ENCODE results near the gene WDTC1.
"Not testable (repeated sequence)": the region's sequence is repeated elsewhere in the genome, so short reads cannot be mapped to it uniquely, and the experiment has no call there.

The WDTC1 gene

DNA sequence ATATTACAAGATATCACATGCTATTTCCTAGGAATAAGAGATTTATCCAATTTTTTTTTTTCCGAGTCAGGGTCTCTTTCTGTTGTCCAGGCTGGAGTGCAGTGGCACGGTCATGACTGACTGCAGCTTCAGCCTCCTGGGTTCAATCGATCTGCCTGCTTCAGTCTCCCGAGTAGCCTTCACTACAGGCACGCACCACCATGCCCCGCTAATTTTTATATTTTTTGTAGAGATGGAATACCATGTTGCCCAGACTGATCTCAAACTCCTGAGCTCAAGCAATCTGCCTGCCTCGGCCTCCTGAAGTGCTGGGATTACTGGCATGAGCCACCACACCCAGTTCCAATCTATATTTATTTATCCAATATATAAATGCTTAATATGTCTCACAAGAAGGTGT is 18.0 kb upstream of the WDTC1 start:
- DNase-seq, result no peak
- Histone ChIP-seq H3K27me3 (no peaks in the 10 kb centered on the region), H3K36me3 (no peaks in the 10 kb centered on the region), H3K9me3 (no peaks in the 10 kb centered on the region), H3K4me3 (ENCODE audit: low read depth, low read length) (no peak overlapping the region), H3K4me1 (no peaks in the 10 kb centered on the region)
- TF ChIP-seq, protein P1, sequence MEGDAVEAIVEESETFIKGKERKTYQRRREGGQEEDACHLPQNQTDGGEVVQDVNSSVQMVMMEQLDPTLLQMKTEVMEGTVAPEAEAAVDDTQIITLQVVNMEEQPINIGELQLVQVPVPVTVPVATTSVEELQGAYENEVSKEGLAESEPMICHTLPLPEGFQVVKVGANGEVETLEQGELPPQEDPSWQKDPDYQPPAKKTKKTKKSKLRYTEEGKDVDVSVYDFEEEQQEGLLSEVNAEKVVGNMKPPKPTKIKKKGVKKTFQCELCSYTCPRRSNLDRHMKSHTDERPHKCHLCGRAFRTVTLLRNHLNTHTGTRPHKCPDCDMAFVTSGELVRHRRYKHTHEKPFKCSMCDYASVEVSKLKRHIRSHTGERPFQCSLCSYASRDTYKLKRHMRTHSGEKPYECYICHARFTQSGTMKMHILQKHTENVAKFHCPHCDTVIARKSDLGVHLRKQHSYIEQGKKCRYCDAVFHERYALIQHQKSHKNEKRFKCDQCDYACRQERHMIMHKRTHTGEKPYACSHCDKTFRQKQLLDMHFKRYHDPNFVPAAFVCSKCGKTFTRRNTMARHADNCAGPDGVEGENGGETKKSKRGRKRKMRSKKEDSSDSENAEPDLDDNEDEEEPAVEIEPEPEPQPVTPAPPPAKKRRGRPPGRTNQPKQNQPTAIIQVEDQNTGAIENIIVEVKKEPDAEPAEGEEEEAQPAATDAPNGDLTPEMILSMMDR (IDR thresholded peaks at IDR 0.05; ENCODE audit: low read depth, low read length), result no peak

DNA sequence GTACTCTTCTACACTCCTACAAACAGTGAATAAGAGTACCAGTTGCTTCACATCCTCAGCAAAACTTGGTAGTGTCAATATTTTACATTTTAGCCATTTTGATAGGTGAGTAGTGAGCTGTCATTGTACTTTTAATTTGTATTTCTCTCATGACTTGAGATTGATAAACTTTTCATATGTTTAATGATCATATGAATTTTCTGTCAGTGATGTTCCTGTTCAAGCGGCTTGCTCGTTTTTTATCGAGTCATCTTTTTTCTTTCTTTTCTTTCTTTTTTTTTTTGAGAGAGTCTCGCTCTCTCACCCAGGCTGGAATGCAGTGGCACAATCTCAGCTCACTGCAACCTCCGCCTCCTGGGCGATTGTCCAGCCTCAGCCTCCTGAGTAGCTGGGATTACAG is 17.0 kb upstream of the WDTC1 start:
- Histone ChIP-seq H3K36me3 (no peaks in the 10 kb centered on the region), H3K27me3 (no peaks in the 10 kb centered on the region), H3K4me1 (no peaks in the 10 kb centered on the region), H3K9me3 (no peaks in the 10 kb centered on the region), H3K4me3 (ENCODE audit: low read depth, low read length) (no peak overlapping the region)
- DNase-seq, result no peak
- TF ChIP-seq, protein P1 (IDR thresholded peaks at IDR 0.05; ENCODE audit: low read depth, low read length), result no peak

DNA sequence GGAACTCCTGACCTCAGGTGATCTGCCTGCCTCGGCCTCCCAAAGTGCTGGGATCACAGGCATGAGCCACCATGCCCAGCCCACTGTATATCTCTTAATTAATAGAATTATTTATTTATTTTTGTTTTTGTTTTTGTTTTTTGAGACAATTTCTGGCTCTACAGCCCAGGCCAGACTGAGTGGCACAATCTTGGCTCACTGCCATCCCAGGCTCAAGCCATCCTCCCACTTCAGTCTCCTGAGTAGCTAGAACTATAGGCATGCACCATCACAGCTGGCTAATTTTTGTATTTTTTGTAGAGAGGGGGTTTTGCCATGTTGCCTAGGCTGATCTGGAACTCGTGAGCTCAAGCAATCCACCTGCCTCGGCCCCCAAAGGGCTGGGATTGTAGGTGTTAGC is 15.7 kb upstream of the WDTC1 start:
- TF ChIP-seq, protein P1 (IDR thresholded peaks at IDR 0.05; ENCODE audit: low read depth, low read length), result no peak
- Histone ChIP-seq H3K27me3 (no peaks in the 10 kb centered on the region), H3K36me3 (no peaks in the 10 kb centered on the region), H3K9me3 (no peaks in the 10 kb centered on the region), H3K4me3 (ENCODE audit: low read depth, low read length) (no peak overlapping the region), H3K4me1 (no peaks in the 10 kb centered on the region)
- DNase-seq, result no peak

DNA sequence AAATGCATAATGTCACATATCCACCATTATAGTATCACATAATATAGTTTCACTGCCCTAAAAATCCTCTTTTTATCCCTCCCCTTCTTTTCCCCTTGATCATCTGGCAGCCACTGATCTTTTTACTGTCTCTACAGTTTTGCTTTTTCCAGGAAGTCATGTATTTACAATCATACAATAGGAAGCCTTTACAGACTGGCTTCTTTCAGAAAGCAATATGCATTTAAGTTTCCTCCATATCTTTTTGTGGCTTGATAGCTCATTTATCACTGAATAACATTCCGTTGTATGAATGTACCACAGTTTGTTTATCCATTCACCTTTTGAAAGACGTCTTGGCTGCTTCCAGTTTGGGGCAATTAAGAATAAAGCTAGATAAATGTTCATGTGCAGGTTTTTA is 14.3 kb upstream of the WDTC1 start:
- no peaks in the 10 kb centered on the region for H3K36me3 ChIP-seq
- TF ChIP-seq, protein P1 (IDR thresholded peaks at IDR 0.05; ENCODE audit: low read depth, low read length), result no peak

DNA sequence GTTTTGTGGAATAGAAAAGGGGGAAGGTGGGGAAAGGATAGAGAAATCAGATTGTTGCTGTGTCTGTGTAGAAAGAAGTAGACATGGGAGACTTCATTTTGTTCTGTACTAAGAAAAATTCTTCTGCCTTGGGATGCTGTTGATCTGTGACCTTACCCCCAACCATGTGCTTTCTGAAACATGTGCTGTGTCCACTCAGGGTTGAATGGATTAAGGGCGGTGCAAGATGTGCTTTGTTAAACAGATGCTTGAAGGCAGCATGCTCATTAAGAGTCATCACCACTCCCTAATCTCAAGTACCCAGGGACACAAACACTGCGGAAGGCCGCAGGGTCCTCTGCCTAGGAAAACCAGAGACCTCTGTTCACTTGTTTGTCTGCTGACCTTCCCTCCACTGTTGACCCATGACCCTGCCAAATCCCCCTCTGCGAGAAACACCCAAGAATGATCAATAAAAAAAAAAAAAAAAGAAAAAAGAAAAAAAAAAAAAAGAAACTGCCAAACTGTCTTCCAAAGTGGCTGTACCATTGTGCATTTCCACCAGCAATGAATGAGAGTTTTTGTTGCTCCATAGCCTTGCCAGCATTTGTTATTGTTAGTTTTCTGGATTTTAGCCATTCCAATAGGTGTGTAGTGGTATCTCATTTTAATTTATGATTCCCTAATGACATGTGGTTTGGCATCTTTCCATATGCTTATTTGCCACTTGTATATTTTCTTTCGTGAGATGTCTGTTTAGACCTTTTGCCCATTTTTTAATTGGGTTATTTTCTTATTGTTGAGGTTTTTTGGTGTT is 13.5 kb upstream of the WDTC1 start:
- DNase-seq; H3K4me3 ChIP-seq (ENCODE audit: low read depth, low read length); H3K9me3 ChIP-seq; H3K27me3 ChIP-seq; H3K36me3 ChIP-seq; H3K4me1 ChIP-seq: not testable (repeated sequence)

More for the DNA sequence above, 14.3 kb upstream of the WDTC1 start:
- no peaks in the 10 kb centered on the region for H3K4me1 ChIP-seq
- no peaks in the 10 kb centered on the region for H3K27me3 ChIP-seq
- H3K4me3 ChIP-seq (ENCODE audit: low read depth, low read length), result no peak overlapping the region
- no peaks in the 10 kb centered on the region for H3K9me3 ChIP-seq
- DNase-seq, result no peak

DNA sequence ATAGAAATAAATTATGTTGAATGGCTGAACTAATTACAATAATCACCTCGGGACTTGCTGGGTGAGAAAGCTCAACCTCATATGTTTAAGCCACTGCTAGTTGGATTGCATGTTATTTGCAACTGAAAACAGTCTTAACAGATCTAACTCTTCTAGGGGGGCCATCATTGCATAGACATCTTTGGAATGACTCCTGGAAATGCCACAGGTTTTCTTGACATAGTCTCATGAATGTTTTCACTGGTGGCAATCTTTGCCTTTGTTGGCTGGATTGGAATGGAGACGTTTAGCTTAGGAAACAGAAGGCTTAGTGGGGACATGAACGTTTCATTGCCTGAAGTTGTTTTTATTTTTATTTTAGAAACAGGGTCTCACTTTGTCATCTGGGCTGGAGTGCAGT is 8.8 kb upstream of the WDTC1 start:
- H3K27me3 ChIP-seq, result no peaks in the 10 kb centered on the region
- TF ChIP-seq, protein P1 (IDR thresholded peaks at IDR 0.05; ENCODE audit: low read depth, low read length), result no peak
- no peak for DNase-seq
- no peaks in the 10 kb centered on the region for H3K36me3 ChIP-seq
- no peak overlapping the region for H3K4me3 ChIP-seq (ENCODE audit: low read depth, low read length)
- H3K4me1 ChIP-seq, result no peaks in the 10 kb centered on the region
- H3K9me3 ChIP-seq, result no peaks in the 10 kb centered on the region

Data from BE2C (cell line).